Activated T-cell treated with anti-CD3 and anti-CD28 coated beads for 1 hour (primary cell): ENCODE measurements around the gene MYBL2.

Experiments used
- DNase-seq: peaks from one replicate; pipeline ENCODE4 v3.0.0-alpha.2; 2020; ENCODE audit warnings: low read depth

The MYBL2 gene

DNA sequence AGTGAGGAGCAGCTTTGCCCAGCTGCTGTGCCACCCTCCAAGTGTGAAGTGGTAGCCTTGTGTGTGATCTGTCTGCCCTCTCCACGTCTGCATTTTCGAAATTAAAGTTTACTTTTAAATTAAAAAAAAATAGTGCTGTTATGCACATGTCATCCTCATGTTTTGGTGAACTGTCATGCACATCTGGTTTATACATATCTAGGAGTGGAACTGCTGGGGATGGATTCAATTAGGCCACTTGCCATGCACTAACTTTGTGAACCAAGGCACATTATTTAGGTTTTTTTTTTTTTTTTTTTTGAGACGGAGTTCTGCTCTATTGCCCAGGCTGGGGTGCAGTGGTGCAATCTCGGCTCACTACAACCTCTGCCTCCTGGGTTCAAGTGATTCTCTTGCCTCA is 56.3 kb downstream of the MYBL2 start:
- DNase-seq, result no peak

DNA sequence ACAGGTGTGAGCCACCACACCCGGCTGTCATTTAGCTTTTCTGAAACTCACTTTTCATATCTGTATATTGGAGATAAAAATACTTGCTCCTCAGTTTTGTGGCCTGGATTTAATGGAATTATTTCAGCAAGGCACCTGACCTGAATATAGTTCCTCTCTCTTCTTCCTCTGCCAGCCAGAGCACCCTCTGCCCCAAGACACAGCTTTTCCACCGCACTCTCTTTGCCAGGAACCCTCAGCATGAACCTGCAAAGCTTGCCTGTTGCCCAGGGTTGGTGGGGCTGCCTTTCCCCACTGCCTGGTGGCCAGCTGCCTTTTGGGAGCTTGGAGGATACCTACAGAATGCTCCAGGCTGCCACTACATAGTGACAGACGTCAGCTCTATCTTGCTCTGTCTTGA is 56.8 kb downstream of the MYBL2 start:
- no peak for DNase-seq

DNA sequence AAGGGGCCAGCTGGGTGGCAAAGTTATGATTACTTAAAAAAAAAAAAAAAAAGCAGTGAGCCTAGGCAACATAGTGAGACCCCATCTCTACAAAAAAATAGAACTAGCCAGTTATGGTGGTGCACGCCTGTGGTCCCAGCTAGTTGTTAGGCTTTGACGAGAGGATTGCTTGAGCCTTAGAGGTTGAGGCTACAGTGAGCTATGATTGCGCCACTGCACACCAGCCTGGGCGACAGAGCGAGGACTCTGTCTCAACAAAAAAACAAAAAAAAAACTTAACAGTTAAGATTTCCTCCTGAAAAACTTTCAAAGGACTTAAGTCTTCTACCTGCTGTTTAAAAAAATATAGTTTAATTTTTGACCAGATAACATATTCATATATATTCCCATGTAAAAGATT is 57.5 kb downstream of the MYBL2 start:
- DNase-seq, result no peak

DNA sequence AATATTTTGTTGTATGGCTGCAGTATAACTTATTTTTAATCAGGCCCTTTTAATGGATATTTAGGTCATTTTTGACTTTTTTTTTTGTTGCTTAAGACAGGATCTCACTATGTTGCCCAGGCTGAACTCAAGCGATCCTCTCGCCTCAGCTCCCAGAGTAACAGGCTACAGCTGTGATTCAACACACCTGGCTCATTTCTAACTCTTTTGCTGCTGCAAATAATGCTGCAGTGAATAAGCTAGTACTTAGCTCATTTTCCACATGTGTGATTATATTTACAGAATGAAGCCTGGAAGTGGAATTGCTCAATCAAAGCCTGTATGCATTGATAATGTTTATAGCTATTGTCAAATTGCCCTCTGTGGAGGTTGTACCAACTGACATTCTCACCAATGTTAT is 58.8 kb downstream of the MYBL2 start:
- no peak for DNase-seq

DNA sequence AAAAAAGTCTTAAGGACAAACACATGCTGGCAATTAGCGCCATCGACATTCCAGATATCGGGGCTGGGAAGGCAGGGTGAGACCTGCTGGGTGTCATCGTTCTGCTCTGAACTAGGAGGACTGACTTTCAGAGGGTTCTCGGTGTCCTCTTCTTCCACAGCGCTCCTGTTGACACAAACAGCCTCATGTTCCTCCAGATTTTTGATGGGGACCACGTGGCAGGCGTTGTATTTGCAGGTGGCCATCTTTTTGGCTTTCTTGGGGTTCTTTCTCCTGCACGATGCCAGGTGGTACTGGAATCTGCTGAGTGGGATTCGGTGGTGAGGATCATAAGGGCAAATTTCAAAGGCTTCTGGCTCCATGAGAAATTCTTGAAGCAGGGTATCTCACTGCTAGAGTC is 59.4 kb downstream of the MYBL2 start:
- no peak for DNase-seq

DNA sequence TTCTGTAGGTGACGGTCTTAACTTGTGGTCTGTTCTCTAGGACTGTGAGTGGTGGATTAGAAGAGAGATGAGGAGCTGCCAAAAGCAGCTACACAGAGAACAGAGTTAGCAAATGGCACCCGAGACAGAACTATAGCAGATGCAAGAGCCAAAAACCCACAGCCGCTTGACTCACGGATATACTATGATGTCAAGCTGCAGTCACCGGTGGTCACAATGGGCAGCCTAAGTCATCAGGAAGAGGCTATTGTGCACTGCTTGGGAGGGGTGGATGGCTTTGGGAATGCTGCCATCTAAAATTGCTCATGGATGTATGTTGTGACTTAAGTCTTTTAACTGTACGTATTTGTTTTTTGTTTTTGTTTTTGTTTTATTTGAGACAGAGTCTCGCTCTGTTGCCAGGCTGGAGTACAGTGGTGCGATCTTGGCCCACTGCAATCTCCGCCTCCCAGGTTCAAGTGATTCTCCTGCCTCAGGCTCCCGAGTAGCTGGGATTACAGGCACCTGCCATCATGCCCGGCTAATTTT is 60.0 kb downstream of the MYBL2 start, which contains the start of gene GTSF1L:
Gene GTSF1L, minus strand, starts transcription at position 192 of the 528 bp plus-strand sequence. CDS start 308 bp downstream, outside the sequence.
- no peak for DNase-seq

DNA sequence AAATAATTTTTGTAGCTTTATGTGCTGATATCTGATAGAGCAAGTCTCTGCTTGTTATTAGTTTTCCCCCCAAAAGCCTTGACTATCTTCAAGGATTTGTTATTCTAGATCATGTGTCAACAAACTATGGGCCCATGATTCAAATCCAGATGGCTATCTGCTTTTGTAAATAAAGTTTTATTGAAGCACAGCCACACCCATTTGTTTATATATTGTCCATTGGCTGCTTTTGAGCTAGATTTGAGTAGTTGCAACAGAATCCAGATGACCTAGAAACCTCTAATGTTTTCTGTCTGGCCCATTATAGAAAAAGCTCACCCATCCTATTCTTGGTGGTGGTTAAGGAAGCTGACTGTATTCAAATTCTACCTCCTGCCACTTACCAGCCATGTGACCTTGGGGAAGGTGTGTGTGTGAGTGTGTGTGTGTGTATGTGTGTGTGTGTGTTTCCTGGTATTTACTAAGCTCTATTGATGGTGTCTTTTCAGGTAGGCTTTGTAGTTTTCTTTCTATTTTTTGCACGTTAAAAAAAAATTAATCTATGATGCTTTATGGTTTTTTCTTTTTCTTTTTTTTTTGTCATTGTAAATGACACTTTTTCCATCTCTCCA is 61.2 kb downstream of the MYBL2 start:
- no peak for DNase-seq

DNA sequence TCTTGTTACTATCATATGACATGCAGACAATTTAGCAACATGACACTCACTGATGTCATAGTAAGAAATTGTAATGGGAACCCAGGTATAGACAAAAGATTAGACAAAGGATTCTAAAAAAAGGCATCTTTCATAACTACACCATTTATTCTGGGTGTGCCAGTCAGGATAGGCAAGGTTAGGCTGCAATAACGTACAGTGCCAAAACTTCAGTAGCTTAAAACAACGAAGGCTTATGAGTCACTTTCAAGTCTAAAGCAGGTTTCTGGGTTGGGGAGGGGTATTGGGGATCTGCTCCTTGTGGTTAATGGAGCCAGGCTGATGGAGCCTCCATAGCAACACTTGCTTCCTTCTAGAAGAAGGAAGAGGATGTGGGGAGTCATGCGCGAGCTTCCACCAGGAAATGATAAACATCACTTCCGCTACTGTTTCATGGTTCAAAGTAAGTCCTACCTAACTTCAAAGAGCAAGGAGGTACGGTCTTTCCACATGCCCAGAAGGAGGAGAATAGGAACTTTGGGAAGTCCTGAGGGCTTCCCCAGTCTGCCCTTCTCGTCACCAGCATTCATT is 61.9 kb downstream of the MYBL2 start:
- DNase-seq, result no peak

DNA sequence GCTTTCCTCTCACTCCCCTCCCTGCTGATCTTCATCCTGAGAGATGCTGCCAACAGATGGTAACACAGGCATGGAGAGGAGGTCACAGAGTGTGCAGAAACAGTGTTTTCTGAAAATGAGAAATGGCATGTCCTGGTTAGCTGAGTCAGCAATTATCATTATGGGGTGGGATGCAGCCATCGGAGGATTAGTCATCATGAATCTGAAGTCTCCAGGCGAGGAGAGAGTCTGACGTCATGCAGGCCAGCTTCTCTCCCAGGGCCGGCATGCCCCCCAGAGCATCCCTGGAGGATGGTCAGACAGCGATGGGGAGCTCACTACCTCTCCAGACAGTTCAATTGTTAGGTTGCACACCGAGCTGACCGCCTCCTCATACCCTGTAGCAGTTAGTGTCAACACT is 64.6 kb downstream of the MYBL2 start:
- no peak for DNase-seq

DNA sequence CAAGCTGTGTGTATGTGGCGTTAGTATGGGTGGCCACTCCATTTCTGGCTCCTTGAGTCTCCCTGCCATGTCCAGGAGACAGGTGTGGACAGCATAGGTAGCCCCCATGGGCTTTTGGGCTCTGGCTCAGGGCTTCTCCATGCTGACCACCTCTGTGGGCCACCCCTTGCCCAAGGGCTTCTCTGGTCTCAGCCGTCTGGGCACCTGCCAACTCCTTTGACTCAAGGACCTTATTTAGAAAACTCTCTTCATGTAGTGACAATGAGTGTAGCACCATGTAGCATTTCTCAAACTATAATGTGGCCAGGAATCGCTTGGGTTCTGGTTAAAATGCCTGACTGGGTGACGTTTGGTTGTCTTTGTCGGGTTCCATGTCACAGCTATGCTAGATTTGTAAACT is 65.0 kb downstream of the MYBL2 start:
- no peak for DNase-seq

DNA sequence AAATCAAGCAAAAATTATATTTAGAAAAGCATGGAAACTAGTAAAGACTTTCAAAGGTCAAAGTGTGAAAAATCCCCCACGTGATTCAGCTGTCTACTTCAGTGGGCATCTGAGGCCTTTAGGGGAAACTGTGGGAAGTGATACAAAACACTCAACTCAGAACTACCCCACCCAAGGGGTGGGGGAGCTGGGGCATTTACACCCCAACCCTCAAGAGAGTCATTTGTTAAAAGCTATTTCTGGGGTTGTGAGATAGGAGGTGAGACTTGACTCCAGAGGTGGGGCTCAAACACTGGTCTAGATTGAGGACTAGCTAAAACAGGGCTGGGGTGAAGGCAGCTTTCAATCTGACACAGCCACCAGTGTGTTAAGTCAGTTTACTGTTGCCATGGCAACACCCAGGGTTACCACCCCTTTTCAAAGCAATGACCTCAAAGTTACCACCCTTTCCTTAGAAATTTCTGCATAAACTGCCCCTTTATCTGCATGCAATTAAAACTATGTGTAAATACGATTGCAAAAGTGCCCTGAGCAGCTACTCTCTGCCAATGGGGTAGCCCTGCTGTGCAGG is 69.8 kb downstream of the MYBL2 start:
- no peak for DNase-seq

DNA sequence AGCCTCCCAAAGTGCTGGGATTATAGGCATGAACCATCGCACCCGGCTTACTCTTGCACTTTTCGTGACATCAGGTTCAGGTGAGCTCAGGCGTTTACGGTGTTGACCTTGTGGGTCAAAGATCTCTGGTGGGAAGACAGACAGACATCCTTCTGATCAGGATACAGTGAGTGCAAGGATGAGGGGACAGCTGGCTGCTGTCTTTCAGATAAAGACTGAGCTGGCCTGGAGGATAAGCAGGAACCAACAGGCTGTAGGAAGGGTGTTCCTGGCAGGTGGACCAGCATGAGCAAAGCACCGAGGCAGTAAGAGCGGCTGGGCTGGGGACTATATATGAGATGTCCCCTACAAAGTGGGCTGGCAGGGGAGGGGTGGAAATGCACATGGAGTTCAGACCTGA is 71.0 kb downstream of the MYBL2 start:
- DNase-seq, result no peak

DNA sequence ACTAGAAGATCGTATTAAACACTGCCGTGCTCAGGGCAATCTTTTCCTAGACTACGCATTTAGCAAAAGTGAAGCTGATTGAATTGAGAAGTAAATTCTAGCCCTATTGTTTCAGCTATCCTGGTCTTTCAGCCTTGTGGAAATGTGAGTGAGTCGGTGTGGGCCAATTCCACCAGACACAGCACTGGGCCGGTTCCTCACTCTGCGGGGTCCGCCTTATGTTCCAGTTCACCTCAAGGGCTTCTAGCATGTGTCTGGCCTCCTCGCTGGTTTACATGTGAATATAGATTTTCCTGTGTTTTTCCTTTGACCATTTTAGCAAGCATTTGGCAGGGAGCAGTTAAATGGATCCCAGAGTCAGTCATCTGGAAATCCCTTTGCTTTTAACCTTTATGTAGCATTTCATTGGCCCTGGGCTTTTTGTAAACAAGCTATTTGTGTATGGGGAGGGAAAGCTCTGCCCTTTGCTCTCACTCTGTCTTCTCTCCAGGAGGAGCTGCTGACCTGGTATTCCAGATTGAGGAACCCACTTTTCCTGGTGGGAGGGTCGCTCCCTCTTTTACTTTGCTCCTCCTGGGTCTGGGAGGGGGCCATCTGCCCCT is 72.3 kb downstream of the MYBL2 start:
- DNase-seq, result no peak

DNA sequence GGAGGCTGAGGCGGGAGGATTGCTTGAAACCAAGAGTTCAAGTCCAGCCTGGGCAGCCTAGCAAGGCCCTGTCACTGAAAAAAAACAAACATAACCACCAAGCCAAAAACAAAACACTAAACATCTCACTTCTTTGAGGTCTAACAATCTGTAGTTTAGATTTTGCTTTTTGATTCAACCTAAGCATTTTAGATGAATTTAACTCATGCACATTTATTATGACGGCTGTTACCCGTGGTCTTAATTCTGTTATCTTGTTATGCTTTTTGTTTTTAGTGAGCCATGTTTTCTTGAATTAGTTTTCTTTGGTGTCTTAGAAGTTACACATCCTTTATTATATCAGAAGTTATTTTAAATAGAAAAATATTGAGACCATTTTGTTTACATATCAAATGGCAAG is 73.7 kb downstream of the MYBL2 start:
- DNase-seq, result no peak

DNA sequence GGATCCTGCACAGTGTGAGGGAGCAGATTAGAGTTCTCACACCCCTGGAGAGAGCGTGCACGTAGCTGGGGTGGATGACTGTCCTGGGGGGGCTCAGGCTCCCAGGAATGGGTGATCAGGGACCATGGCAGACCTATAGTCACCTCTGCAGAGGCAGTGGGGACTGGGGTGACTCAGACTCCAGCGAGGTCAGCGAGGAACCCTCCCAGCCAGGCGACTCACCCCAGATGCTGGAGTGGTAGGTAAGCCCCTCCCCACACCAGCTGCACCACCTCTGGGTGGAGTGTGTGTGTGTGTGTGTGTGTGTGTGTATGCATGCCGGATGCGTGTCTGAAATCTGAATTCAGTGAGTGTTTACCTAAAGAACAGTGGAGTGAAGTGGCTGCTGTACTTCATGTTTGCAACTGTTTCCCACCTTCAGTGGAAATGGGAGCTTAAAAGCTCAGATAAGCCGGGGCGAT is 77.3 kb downstream of the MYBL2 start:
- no peak for DNase-seq

DNA sequence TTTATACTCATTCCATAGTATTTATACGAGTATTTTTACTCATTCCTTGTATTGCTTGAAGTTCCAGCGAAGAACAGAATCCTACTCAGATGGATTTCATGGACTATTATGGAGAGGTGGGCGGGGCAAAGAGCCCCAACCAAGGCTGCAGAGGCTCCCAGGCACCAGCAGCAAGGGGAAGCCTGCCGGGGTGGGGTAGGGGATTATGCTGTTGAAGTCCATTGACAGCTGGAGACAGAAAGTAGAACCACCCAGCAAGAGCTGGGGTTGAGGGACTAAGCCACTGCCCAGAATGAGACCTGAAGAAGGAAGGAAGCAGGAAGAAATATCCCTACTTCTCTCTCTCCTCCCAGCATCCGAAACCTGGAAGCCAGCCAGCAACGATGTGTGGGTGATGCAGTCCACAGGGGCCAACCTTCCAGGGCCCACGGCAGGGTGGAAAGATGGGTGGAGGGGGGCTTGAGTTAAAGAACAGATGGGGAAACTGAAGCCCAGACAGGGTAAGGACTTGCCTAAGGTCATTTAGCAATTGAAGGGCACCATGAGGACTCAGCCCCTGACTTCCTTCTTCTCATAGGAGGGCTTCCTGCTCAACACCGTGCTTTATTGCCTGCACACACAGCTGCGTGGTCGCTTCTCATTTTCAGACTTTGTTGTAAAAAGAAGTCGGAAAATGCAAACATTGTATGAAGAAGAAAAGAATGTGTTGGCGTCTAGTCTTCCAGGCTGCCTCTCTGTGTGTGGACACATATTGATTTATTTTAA is 78.2 kb downstream of the MYBL2 start:
- no peak for DNase-seq

DNA sequence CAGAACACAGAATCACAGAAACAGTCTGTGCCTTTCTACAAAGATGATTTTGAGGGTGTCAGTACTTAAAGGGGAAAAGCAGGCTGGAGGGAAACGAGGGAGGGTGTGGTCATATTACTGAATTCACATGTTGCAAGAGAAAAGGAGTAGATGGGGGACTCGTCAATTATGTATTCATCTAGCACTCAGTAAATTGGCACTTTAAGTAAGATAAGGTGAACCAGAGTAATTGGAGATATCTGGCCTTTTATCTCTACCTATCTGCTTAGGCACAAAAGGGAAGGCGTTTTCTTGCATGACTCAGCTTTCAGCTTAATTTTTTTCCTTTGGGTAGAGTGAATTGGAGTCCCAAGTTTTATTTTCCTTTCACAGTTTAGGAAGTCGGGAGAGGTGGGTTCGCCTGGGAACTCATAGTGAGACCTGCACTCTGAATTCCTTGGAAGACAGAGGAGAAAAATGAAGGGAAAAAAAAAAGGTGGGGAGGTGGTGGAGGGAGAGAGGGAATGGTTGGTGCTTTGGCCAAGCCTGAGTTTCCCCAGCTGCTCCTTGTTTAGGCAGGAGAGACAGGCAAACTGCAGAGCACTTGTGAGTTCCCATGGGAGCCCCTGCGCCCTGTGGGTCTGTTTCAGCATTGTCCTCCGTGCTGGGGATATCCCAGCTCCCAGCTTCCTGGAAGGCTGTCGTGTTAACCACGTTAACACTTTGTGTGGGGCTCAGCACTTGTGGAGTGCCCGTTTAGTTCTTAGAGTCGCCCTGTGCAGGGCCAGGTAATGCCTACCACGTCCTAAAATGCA is 79.6 kb downstream of the MYBL2 start:
- no peak for DNase-seq

DNA sequence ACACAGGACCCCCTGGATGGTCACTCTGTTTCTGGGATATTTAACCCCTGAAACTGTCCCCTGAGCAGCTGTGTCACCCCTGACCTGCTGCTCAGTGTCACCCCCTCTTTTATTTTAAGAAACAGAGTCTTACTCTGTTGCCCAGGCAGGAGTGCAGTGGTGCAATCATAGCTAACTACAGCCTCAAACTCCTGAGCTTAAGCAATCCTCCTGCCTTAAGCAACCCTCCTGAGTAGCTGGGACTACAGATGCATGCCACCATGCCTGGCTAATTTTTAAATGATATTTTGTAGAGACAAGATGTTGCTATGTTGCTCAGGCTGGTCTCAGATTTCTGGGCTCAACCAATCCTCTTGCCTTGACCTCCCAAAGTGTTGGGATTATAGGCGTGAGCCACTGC is 81.4 kb downstream of the MYBL2 start:
- DNase-seq, result no peak

DNA sequence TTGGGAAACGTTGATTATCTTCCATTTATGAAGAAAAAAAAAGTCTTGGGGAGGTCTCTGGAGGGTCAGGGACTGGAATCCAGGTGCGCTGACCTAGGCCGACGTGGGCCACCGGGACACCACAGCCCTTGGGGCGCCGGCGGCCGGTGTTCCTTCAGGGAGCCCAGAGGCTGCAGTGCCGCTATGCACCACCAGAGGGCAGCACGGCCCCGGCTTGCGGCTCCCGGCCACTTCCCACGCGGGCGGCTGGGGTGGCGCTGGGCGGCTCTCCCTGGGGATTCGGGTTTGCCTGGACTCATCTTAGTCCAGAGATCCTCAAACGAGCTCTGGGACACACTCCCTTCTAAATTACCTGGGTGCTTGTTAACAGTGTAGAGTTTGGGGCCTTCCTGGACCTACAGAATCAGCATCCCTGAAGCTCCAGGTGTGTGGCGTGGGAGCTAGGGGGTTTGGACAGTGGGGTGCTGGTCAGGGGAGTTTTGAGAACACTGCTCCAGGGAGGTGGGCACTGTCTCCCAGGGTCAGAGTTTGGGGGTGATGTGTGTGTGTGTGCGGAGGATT is 82.9 kb downstream of the MYBL2 start:
- peak; percentile 85 for DNase-seq

DNA sequence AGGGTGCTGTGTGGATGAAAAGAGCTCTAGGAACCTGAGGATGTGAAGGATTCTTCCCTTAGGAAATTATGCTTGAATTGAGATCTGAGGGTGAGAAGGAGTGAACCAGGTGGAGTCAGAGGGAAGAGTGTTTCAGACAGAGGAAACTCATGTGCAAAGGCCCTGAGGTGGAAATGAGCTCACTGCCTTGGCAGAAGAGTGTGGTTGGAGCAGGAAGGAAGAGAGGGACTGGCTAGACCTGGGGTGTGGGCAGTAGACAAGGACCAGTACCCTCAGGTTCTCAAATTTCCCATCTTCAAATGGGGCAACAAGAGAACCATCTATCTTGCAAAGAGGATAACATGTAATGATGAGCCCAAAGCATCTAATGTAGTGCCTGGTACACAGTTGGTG is 83.9 kb downstream of the MYBL2 start:
- DNase-seq, result no peak
